SH-SY5Y (cell line): ENCODE measurements around the gene BSN.

Experiments used
- GATA2 ChIP-seq: IDR thresholded peaks from 2 replicates; pipeline ENCODE4 v1.6.1; 2011; ENCODE audit warnings: mild to moderate bottlenecking, low read depth, low read length
- GATA3 ChIP-seq: IDR thresholded peaks from 2 replicates; pipeline ENCODE4 v1.6.1; 2011; ENCODE audit warnings: low read depth, mild to moderate bottlenecking, low read length, moderate library complexity

- TF ChIP-seq GATA2 (no peak), GATA3 (no peak)
Measured at GRCh38 chr3:49647741-49648140, 93.5 kb downstream of the BSN start.
